Fibroblast of skin of right biceps (primary cell): ENCODE data around the gene NIPAL3.
"Not testable (repeated sequence)": the region's sequence is repeated elsewhere in the genome, so short reads cannot be mapped to it uniquely, and the experiment has no call there.

Experiments
- DNase-seq: peaks from one replicate; pipeline ENCODE4 v3.0.0-alpha.2; 2013

NIPAL3 gene

GRCh38 chr1:24425441-24425840 is 9.8 kb downstream of the NIPAL3 start:
- no peak for DNase-seq

- DNase-seq: no peak
These were observed 10.3 kb downstream of the NIPAL3 start for GRCh38 chr1:24425922-24426321.

- no peak for DNase-seq
These were observed 11.3 kb downstream of the NIPAL3 start for GRCh38 chr1:24426744-24427544.

- DNase-seq: no peak
These were observed 11.9 kb downstream of the NIPAL3 start for GRCh38 chr1:24427545-24427862.

GRCh38 chr1:24435782-24436365 is 20.3 kb downstream of the NIPAL3 start:
- no peak for DNase-seq

- DNase-seq: peak; percentile 15
These were observed 22.2 kb downstream of the NIPAL3 start for GRCh38 chr1:24437631-24438396.

- peak; percentile 25 for DNase-seq
These were observed 22.9 kb downstream of the NIPAL3 start for GRCh38 chr1:24438423-24438901.

- DNase-seq: no peak
These were observed 24.8 kb downstream of the NIPAL3 start for GRCh38 chr1:24440436-24440835.

GRCh38 chr1:24441480-24441879 is 25.9 kb downstream of the NIPAL3 start:
- no peak for DNase-seq

GRCh38 chr1:24441996-24442668 is 26.5 kb downstream of the NIPAL3 start:
- no peak for DNase-seq

GRCh38 chr1:24442764-24443163 is 27.2 kb downstream of the NIPAL3 start:
- no peak for DNase-seq

- no peak for DNase-seq
These were observed 27.6 kb downstream of the NIPAL3 start for GRCh38 chr1:24443241-24443656.

GRCh38 chr1:24446446-24446845 is 30.8 kb downstream of the NIPAL3 start:
- not testable (repeated sequence) for DNase-seq

GRCh38 chr1:24450316-24450715 is 34.7 kb downstream of the NIPAL3 start:
- DNase-seq: no peak

GRCh38 chr1:24450857-24451397 is 35.3 kb downstream of the NIPAL3 start:
- DNase-seq: no peak

- DNase-seq: no peak
These were observed 36.1 kb downstream of the NIPAL3 start for GRCh38 chr1:24451746-24452145.

- DNase-seq: peak; percentile 22
These were observed 37.4 kb downstream of the NIPAL3 start for GRCh38 chr1:24452922-24453485.

- no peak for DNase-seq
These were observed 39.1 kb downstream of the NIPAL3 start for GRCh38 chr1:24454673-24455072.

GRCh38 chr1:24455272-24455671 is 39.7 kb downstream of the NIPAL3 start:
- DNase-seq: no peak

- DNase-seq: no peak
These were observed 42.3 kb downstream of the NIPAL3 start for GRCh38 chr1:24457866-24458265.

GRCh38 chr1:24459551-24460266 is 44.1 kb downstream of the NIPAL3 start:
- no peak for DNase-seq

- peak; percentile 79 for DNase-seq
These were observed 46.5 kb downstream of the NIPAL3 start for GRCh38 chr1:24462128-24462527.
